H9 (cell line): Measurements from ENCODE around the gene COX5A. TPM values are rescaled to one million over a fixed set of nuclear protein-coding genes. Genes with fewer than 3 reads are reported as not detected.

Experiments used
- DNase-seq: peaks from one replicate; pipeline ENCODE4 v3.0.0-alpha.2; 2017
- H2AFZ ChIP-seq: one replicate; pipeline ENCODE4 v1.6.1; 2013; ENCODE audit warnings: mild to moderate bottlenecking, low read length, control low read depth, moderate library complexity
- H2AK5ac ChIP-seq: 2 replicates; pipeline ENCODE4 v1.6.1; 2013; ENCODE audit warnings: low read length, control low read depth, mixed read lengths; ENCODE audit not compliant: insufficient read length
- H2BK120ac ChIP-seq: one replicate; pipeline ENCODE4 v1.6.1; 2013; ENCODE audit warnings: low read depth, mild to moderate bottlenecking, low read length, control low read depth, inconsistent platforms; ENCODE audit not compliant: poor library complexity, severe bottlenecking
- H2BK12ac ChIP-seq: 2 replicates; pipeline ENCODE4 v1.6.1; 2013; ENCODE audit warnings: low read length, control low read depth, mixed read lengths, low read depth; ENCODE audit not compliant: insufficient read length
- H2BK15ac ChIP-seq: 2 replicates; pipeline ENCODE4 v1.6.1; 2013; ENCODE audit warnings: low read depth, low read length, control low read depth
- H2BK20ac ChIP-seq: one replicate; pipeline ENCODE4 v1.6.1; 2013; ENCODE audit warnings: low read depth, mild to moderate bottlenecking, low read length, control low read depth, inconsistent platforms; ENCODE audit not compliant: poor library complexity, severe bottlenecking
- H2BK5ac ChIP-seq: 2 replicates; pipeline ENCODE4 v1.6.1; 2013; ENCODE audit warnings: low read length, control low read depth, mixed read lengths; ENCODE audit not compliant: insufficient read length
- H3K14ac ChIP-seq: 2 replicates; pipeline ENCODE4 v1.6.1; 2013; ENCODE audit warnings: low read length, control low read depth; ENCODE audit not compliant: insufficient read depth
- H3K18ac ChIP-seq: 2 replicates; pipeline ENCODE4 v1.6.1; 2013; ENCODE audit warnings: low read depth, mild to moderate bottlenecking, mixed read lengths, low read length, control low read depth; ENCODE audit not compliant: insufficient read length
- H3K23ac ChIP-seq: 2 replicates; pipeline ENCODE4 v1.6.1; 2013; ENCODE audit warnings: low read length, control low read depth, mixed read lengths, low read depth; ENCODE audit not compliant: insufficient read length
- H3K23me2 ChIP-seq: 2 replicates; pipeline ENCODE4 v1.6.1; 2013; ENCODE audit warnings: low read depth, mild to moderate bottlenecking, mixed read lengths, low read length, control low read depth; ENCODE audit not compliant: insufficient read length, poor library complexity, severe bottlenecking
- H3K27ac ChIP-seq: 2 replicates; pipeline ENCODE4 v1.5.1; 2013; ENCODE audit warnings: low read length, control low read depth, mixed read lengths, low read depth; ENCODE audit not compliant: insufficient read length
- H3K27me3 ChIP-seq: 2 replicates; pipeline ENCODE4 v1.6.1; 2013; ENCODE audit warnings: low read length, control low read depth, inconsistent platforms; ENCODE audit not compliant: insufficient read depth
- H3K4ac ChIP-seq: 2 replicates; pipeline ENCODE4 v1.6.1; 2013; ENCODE audit warnings: low read depth, mild to moderate bottlenecking, control low read depth, inconsistent platforms, low read length, moderate library complexity
- H3K4me1 ChIP-seq: 2 replicates; pipeline ENCODE4 v1.6.1; 2013; ENCODE audit warnings: low read length, control low read depth, inconsistent platforms; ENCODE audit not compliant: insufficient read depth
- H3K4me2 ChIP-seq: 2 replicates; pipeline ENCODE4 v1.6.1; 2013; ENCODE audit warnings: low read length, control low read depth, mixed read lengths; ENCODE audit not compliant: insufficient read length, insufficient read depth
- H3K56ac ChIP-seq: 2 replicates; pipeline ENCODE4 v1.6.1; 2013; ENCODE audit warnings: low read depth, mild to moderate bottlenecking, mixed read lengths, low read length, control low read depth; ENCODE audit not compliant: insufficient read length
- H3K79me1 ChIP-seq: 2 replicates; pipeline ENCODE4 v1.6.1; 2013; ENCODE audit warnings: low read depth, mild to moderate bottlenecking, moderate library complexity, low read length, control low read depth, inconsistent platforms; ENCODE audit not compliant: insufficient read depth, poor library complexity, severe bottlenecking
- H3K79me2 ChIP-seq: 2 replicates; pipeline ENCODE4 v1.6.1; 2013; ENCODE audit warnings: low read length, control low read depth, inconsistent platforms; ENCODE audit not compliant: insufficient read depth
- H3K9ac ChIP-seq: 2 replicates; pipeline ENCODE4 v1.6.1; 2013; ENCODE audit warnings: low read length, control low read depth, mixed read lengths; ENCODE audit not compliant: insufficient read length; ENCODE audit errors: extremely low read depth
- H3K9me3 ChIP-seq: one replicate; pipeline ENCODE4 v1.6.1; 2013; ENCODE audit warnings: low read depth, low read length, inconsistent platforms; ENCODE audit not compliant: control insufficient read depth
- H3T11ph ChIP-seq: one replicate; pipeline ENCODE4 v1.6.1; 2013; ENCODE audit warnings: mild to moderate bottlenecking, low read length, control low read depth, inconsistent platforms
- H4K20me1 ChIP-seq: one replicate; pipeline ENCODE4 v1.6.1; 2013; ENCODE audit not compliant: control insufficient read depth, insufficient read length, insufficient read depth
- H4K5ac ChIP-seq: 2 replicates; pipeline ENCODE4 v1.6.1; 2013; ENCODE audit warnings: low read depth, mild to moderate bottlenecking, mixed read lengths, low read length, control low read depth; ENCODE audit not compliant: insufficient read length
- H4K8ac ChIP-seq: replicated peaks from 2 replicates; pipeline ENCODE4 v1.6.1; 2013; ENCODE audit warnings: low read length, control low read depth, mixed read lengths, low read depth; ENCODE audit not compliant: insufficient read length
- H4K91ac ChIP-seq: 2 replicates; pipeline ENCODE4 v1.6.1; 2013; ENCODE audit warnings: low read depth, mild to moderate bottlenecking, moderate library complexity, mixed read lengths, low read length, control low read depth; ENCODE audit not compliant: insufficient read length
- H3K27ac Mint-ChIP-seq, 3 experiments: 2 replicates in 2 of 3; 3 replicates in 1 of 3; pipeline ENCODE4 v1.8.0; 2020 to 2021; ENCODE audit warnings: mixed read lengths in 3 of 3, mild to moderate bottlenecking in 1 of 3, moderate library complexity in 1 of 3
- H3K27me3 Mint-ChIP-seq: 2 replicates; pipeline ENCODE4 v1.8.0; 2021; ENCODE audit warnings: low read depth, mild to moderate bottlenecking, moderate library complexity, mixed read lengths
- H3K36me3 Mint-ChIP-seq, 3 experiments: 2 replicates in 2 of 3; 3 replicates in 1 of 3; pipeline ENCODE4 v1.8.0; 2020 to 2021; ENCODE audit warnings: low read depth in 3 of 3, mixed read lengths in 3 of 3; ENCODE audit not compliant: insufficient read depth in 1 of 3
- H3K4me1 Mint-ChIP-seq, 2 experiments: 2 replicates each; pipeline ENCODE4 v1.8.0; 2020; ENCODE audit warnings: mixed read lengths in 2 of 2
- H3K4me3 Mint-ChIP-seq, 2 experiments: 2 replicates in 1 of 2; 3 replicates in 1 of 2; pipeline ENCODE4 v1.8.0; 2020 to 2021; ENCODE audit warnings: mild to moderate bottlenecking in 2 of 2, mixed read lengths in 2 of 2, moderate library complexity in 1 of 2
- H3K9me3 Mint-ChIP-seq, 2 experiments: 2 replicates in 1 of 2; 3 replicates in 1 of 2; pipeline ENCODE4 v1.8.0; 2020; ENCODE audit warnings: mild to moderate bottlenecking in 2 of 2, mixed read lengths in 2 of 2, moderate library complexity in 1 of 2
- CTCF ChIP-seq: fragments of 200-600 bp; sonication (generic); conservative IDR thresholded peaks from 3 replicates; pipeline ENCODE4 v1.8.0; 2021; ENCODE audit warnings: antibody characterized with exemption, mild to moderate bottlenecking
- WGBS: extraction: QIAGEN DNeasy Blood & Tissue Kit; methylation state at CpG from one replicate; pipeline ENCODE4 v1.1.7; 2013; ENCODE audit warnings: missing lambda C conversion rate, low lambda C conversion rate, mixed read lengths; ENCODE audit not compliant: insufficient read length; ENCODE audit errors: extremely low coverage; 5-methylcytosine and 5-hydroxymethylcytosine counted together
- total RNA-seq: library from RNA; stranded (reverse); gene quantifications from 2 replicates; pipeline ENCODE4 v1.2.1, GENCODE V29; 2021

Gene COX5A
- total RNA-seq, 1 experiment from 2014 or later: 331 TPM

GRCh38 chr15:74967670-74968069 is 29.8 kb upstream of the COX5A start:
- no peaks in the 10 kb centered on the region; a peak in 1 of 7 replicates for H3K36me3 Mint-ChIP-seq
- TF ChIP-seq CTCF: no peak

More at GRCh38 chr15:74967670-74968069, 29.8 kb upstream of the COX5A start:
- Histone ChIP-seq H3K4me1 (no peaks in the 10 kb centered on the region), H2AK5ac (no peak overlapping the region), H3K18ac (no peak overlapping the region), H2BK12ac (no peak overlapping the region), H4K8ac (no peak overlapping the region), H3K27me3 (no peaks in the 10 kb centered on the region), H2BK20ac (no peak overlapping the region), H3K14ac (no peak overlapping the region), H2BK5ac (no peak overlapping the region), H2BK120ac (no peak overlapping the region), H3T11ph (no peak overlapping the region), H3K23me2 (no peaks in the 10 kb centered on the region), H4K91ac (no peak overlapping the region), H4K20me1 (no peaks in the 10 kb centered on the region), H3K79me1 (no peaks in the 10 kb centered on the region), H2AFZ (no peak overlapping the region), H3K9me3 (no peaks in the 10 kb centered on the region), H3K9ac (no peak overlapping the region), H3K4ac (no peak overlapping the region), H3K27ac (no peak overlapping the region), H3K4me2 (no peak overlapping the region), H2BK15ac (no peak overlapping the region), H3K79me2 (no peaks in the 10 kb centered on the region), H4K5ac (no peak overlapping the region), H3K56ac (no peak overlapping the region), H3K23ac (no peak overlapping the region)
- no CpG with 5 or more reads among the region's 5 CpGs for WGBS
- no peak overlapping the region for H3K27ac Mint-ChIP-seq
- H3K4me1 Mint-ChIP-seq: peaks cover 2 to 10% of the 10 kb centered on the region in 2 experiments; a peak in 2 of 4 replicates
- no peaks in the 10 kb centered on the region; a peak in 1 of 5 replicates for H3K9me3 Mint-ChIP-seq
- H3K4me3 Mint-ChIP-seq: no peak overlapping the region
- no peak for DNase-seq
- H3K27me3 Mint-ChIP-seq: peaks cover 16% of the 10 kb centered on the region
